Amygdala (tissue), 56 donors: ENCODE measurements around the gene TMIE.
"Not testable (repeated sequence)": the region's sequence is repeated elsewhere in the genome, so short reads cannot be mapped to it uniquely, and the experiment has no call there.

Experiments used
- DNase-seq, 56 donors: peaks; one replicate each; lab custom pipeline; 2025; lab: John Stamatoyannopoulos, UW

The TMIE gene

DNA sequence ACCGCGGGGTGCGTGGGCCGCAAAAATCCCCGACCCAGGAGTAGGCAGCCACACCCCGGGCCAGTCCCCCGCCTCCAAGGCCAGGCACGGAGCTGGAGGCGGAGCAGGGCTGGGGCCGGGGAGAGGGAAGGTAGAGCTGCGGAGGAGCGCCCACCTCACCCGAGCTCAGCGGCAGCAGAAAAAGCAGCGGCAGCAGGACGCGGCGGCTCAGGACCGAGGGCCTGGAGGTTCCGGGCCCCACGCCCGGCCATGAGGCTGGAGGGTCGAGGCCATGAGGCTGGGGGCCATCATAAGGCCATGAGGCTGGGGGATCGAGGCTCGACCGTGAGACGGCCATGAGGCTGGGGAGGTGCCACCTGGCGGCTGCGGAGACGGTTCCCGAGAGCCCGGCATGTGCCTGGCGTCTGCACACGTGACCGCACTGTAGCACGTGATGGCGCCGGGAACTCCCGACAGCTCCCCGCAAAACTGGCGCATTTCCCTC, 49.4 kb downstream of the TMIE start:
- DNase-seq: no peak

DNA sequence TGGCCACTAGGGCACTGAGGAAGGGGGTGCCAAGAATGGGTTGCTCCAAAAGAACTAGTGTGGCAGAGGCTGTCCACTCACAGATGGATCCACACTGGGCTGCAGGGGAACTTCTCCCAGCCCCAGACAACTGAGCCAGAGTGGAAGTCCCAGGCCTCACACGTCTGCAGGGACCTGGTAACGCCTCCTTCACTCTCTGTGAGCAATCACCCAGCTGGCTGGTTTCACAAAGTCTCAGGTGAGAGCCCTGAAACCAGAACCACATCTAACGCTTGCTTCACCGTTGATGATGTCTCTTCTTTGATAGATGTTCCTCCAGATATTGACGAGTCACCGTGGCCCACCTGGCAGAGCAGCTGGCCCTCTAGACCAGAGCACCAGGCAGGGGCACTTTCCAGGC, 51.9 kb downstream of the TMIE start:
- DNase-seq: not testable (repeated sequence)

DNA sequence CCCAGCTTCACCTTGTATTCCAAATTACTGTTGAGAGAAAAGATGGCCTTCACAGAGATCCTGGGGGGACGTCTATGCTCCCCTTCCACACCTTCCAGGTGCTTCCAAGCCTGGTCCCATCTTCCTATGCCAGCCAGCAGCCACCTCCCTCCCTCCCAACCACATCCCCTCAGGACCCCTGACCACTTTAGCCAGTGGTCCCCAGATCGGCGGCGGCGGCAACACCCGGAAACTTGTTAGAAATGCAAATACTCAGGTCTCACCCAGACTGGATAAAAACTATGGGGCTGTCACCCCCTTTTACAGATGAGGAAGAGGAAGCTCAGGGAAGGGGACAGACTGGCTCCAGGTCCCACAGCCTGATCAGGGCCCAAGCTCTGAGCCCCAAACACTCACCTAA, 54.5 kb downstream of the TMIE start:
- DNase-seq: no peak

DNA sequence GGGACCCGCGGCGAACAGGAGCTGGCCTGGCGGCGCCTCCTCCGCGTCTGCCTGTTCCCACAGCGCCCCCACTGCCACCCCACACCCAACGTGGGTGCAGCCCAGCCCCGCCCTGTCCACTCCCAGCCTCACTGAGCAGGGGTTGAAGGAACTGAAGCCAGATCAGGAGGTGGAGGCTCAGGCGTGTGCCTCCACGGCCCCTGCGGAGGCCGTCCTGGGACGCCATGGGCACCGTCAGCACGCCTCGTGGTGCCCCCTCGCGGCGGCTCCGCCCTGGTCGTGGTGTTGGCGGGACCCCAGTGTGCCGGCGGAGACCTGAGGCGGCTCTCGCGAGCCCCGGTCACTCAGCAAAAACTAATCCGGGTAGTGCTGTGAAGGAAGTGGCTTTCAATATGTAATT, 55.5 kb downstream of the TMIE start:
- no peak for DNase-seq

DNA sequence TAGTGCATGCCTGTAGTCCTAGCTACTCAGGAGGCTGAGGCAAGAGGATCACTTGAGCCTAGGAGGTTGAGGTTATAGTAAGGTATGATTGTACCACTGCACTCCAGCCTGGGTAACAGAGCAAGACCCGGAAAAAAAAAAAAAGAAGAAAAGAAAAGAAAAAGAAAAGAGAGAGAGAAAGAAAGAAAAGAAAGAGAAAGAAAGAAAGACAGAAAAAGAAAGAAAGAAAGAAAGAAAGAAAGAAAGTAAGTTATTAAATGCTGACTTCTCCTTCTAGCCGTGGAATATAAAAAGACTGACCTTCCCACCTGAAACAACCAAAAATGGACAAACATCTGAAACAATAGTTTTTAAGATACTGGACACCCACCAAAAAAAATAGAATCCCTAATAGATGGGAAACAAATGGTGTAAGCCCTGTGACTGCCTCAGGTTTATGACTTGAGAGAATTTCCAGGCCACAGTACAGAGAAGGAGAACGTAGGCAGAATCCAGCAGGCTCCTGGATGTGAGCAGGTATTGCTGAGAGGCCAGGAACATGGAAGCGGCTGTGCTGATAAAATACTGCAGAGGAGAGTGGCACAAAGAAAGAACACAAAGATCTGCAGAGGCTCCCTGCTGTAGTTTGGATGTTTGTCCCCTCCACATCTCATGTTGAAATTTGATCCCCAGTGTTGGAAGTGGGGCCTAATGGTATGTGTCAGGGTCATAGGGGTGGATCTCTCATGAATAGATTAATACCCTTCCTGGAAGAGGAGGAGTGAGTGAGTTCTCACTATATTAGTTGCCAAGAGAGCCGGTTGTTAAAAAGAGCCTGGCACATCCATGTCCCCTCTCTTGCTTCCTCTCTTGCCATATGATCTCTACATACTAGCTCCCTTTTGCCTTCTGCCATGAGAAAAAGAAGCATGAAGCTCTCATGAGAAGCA, 58.3 kb downstream of the TMIE start:
- DNase-seq: no peak
